ENCODE data around the gene CAPN15.

Gene CAPN15

GRCh38 chr16:525123-525519 is 2.4 kb upstream of the CAPN15 start:
- DNase-seq (ENCODE audit: low read depth in 2 of 2, low spot score in 1 of 2) = no peak

GRCh38 chr16:525520-526180 is 1.9 kb upstream of the CAPN15 start:
- DNase-seq (ENCODE audit: low read depth in 2 of 2, low spot score in 1 of 2) = peak; percentile 37 to 60

GRCh38 chr16:526181-527014 is 1.1 kb upstream of the CAPN15 start:
- no peak for DNase-seq (ENCODE audit: low read depth in 2 of 2, low spot score in 1 of 2)

- DNase-seq (ENCODE audit: low read depth in 2 of 2, low spot score in 1 of 2) = no peak
These were observed 849 bp downstream of the CAPN15 start for GRCh38 chr16:528111-529011.

GRCh38 chr16:529012-529575 is 1.6 kb downstream of the CAPN15 start:
- DNase-seq (ENCODE audit: low read depth in 2 of 2, low spot score in 1 of 2) = no peak

GRCh38 chr16:530111-530817 is 2.8 kb downstream of the CAPN15 start:
- no peak for DNase-seq (ENCODE audit: low read depth in 2 of 2, low spot score in 1 of 2)

GRCh38 chr16:531494-532125 is 4.1 kb downstream of the CAPN15 start:
- DNase-seq (ENCODE audit: low read depth in 2 of 2, low spot score in 1 of 2) = no peak

GRCh38 chr16:533391-534123 is 6.0 kb downstream of the CAPN15 start:
- no peak for DNase-seq (ENCODE audit: low read depth in 2 of 2, low spot score in 1 of 2)

GRCh38 chr16:534135-534534 is 6.6 kb downstream of the CAPN15 start:
- no peak for DNase-seq (ENCODE audit: low read depth in 2 of 2, low spot score in 1 of 2)

GRCh38 chr16:534856-535445 is 7.4 kb downstream of the CAPN15 start:
- no peak for DNase-seq (ENCODE audit: low read depth in 2 of 2, low spot score in 1 of 2)

- no peak for DNase-seq (ENCODE audit: low read depth in 2 of 2, low spot score in 1 of 2)
These were observed 8.2 kb downstream of the CAPN15 start for GRCh38 chr16:535446-536405.

- DNase-seq (ENCODE audit: low read depth in 2 of 2, low spot score in 1 of 2) = no peak
These were observed 9.2 kb downstream of the CAPN15 start for GRCh38 chr16:536746-537145.

- no peak for DNase-seq (ENCODE audit: low read depth in 2 of 2, low spot score in 1 of 2)
These were observed 10.2 kb downstream of the CAPN15 start for GRCh38 chr16:537415-538335.

- no peak for DNase-seq (ENCODE audit: low read depth in 2 of 2, low spot score in 1 of 2)
These were observed 12.5 kb downstream of the CAPN15 start for GRCh38 chr16:539901-540530.

- DNase-seq (ENCODE audit: low read depth in 2 of 2, low spot score in 1 of 2) = no peak
These were observed 13.3 kb downstream of the CAPN15 start for GRCh38 chr16:540645-541340.

All from stimulated activated CD8-positive, alpha-beta memory T cell treated with anti-CD3 and anti-CD28 coated beads, Interleukin-4, amount 100 ng/mL, for 4 hours (primary cell).